Left ventricle myocardium superior (tissue), 1 donor: ENCODE data around the gene ING1. TPM values are rescaled to one million over a fixed set of nuclear protein-coding genes. Genes with fewer than 3 reads are reported as not detected.
A peak's percentile ranks its signal among the peaks of the same experiment; 100 is the strongest.
"Not testable (repeated sequence)": the region's sequence is repeated elsewhere in the genome, so short reads cannot be mapped to it uniquely, and the experiment has no call there.

Source experiments
- ATAC-seq: fragments of 200-7000 bp; cut with Tn5 transposase; one replicate; pipeline ENCODE4 v1.9.1; 2020; ENCODE audit warnings: mild to moderate bottlenecking, moderate library complexity
- DNase-seq: peaks from one replicate; pipeline ENCODE4 v3.0.0-alpha.2; 2020
- intact Hi-C: fragments of 100-400 bp; cut with micrococcal nuclease; formaldehyde crosslinking; loops from one replicate; pipeline ENCODE4 v1.11.0; 2022
- total RNA-seq: library from RNA; stranded (reverse); fragmentation: NEBNext Ultra II Directional; extraction: Animal tissue kit (Norgen Biotek cat#: 25700); gene quantifications from one replicate; pipeline ENCODE4 v1.2.1, GENCODE V29; 2021
- donor health status: DM: no; HTN: yes; CAD: no; lungs with severe emphysema.

The ING1 gene
- total RNA-seq, 1 donor from 2014 or later, result 7.7 TPM

GRCh38 chr13:110689041-110689440 lies 24.5 kb upstream of the ING1 start:
- intact Hi-C loops, result no loop called here

GRCh38 chr13:110689711-110690110 lies 23.8 kb upstream of the ING1 start:
- ATAC-seq (no peak), DNase-seq (no peak)
- intact Hi-C loops, result no loop called here

More at GRCh38 chr13:110689041-110689440, 24.5 kb upstream of the ING1 start:
- no peak for DNase-seq
- no peak for ATAC-seq

- no peak for DNase-seq
- ATAC-seq, result no peak
- intact Hi-C loops, result no loop called here
Observed at GRCh38 chr13:110690516-110690915, 23.0 kb upstream of the ING1 start.

GRCh38 chr13:110695774-110696173 lies 17.7 kb upstream of the ING1 start:
- DNase-seq, intact Hi-C loops, ATAC-seq: not testable (repeated sequence)

- intact Hi-C loops, result no loop called here
- no peak for ATAC-seq
Observed at GRCh38 chr13:110696776-110697175, 16.7 kb upstream of the ING1 start.

GRCh38 chr13:110697842-110698241 lies 15.7 kb upstream of the ING1 start:
- intact Hi-C loops, result no loop called here
- no peak for DNase-seq
- no peak for ATAC-seq

More at GRCh38 chr13:110696776-110697175, 16.7 kb upstream of the ING1 start:
- no peak for DNase-seq

GRCh38 chr13:110698689-110699088 lies 14.8 kb upstream of the ING1 start:
- intact Hi-C loops, result no loop called here
- ATAC-seq (no peak), DNase-seq (no peak)

GRCh38 chr13:110699148-110700145 lies 14.1 kb upstream of the ING1 start:
- DNase-seq, result no peak
- intact Hi-C loops, result no loop called here
- no peak for ATAC-seq

- intact Hi-C loops, result no loop called here
- no peak for DNase-seq
- no peak for ATAC-seq
Observed at GRCh38 chr13:110700186-110700585, 13.3 kb upstream of the ING1 start.

- DNase-seq (no peak), ATAC-seq (no peak)
- intact Hi-C loops, result no loop called here
Observed at GRCh38 chr13:110700641-110701040, 12.9 kb upstream of the ING1 start.

- intact Hi-C loops, ATAC-seq, DNase-seq: not testable (repeated sequence)
Observed at GRCh38 chr13:110701061-110701460, 12.4 kb upstream of the ING1 start.

GRCh38 chr13:110702089-110702488 lies 11.4 kb upstream of the ING1 start:
- ATAC-seq, result no peak
- no peak for DNase-seq
- intact Hi-C loops, result no loop called here

GRCh38 chr13:110702591-110703526 lies 10.6 kb upstream of the ING1 start:
- ATAC-seq, result no peak
- no peak for DNase-seq
- intact Hi-C loops, result no loop called here

GRCh38 chr13:110705356-110705825 lies 8.1 kb upstream of the ING1 start:
- ATAC-seq (no peak), DNase-seq (no peak)
- intact Hi-C loops, result no loop called here

GRCh38 chr13:110705826-110706569 lies 7.5 kb upstream of the ING1 start, which contains the start of gene CARS2:
Gene CARS2 (minus strand): TSS chr13:110706116. CDS start chr13:110706093, 23 bp downstream.
- ATAC-seq (peak; percentile 99), DNase-seq (peak; percentile 97)
- intact Hi-C loops, result no loop called here

GRCh38 chr13:110706570-110707372 lies 6.7 kb upstream of the ING1 start:
- intact Hi-C loops, result no loop called here
- ATAC-seq (no peak), DNase-seq (no peak)

- ATAC-seq, result peak; percentile 68
- DNase-seq, result peak; percentile 94
- intact Hi-C loops, result no loop called here
Observed at GRCh38 chr13:110712081-110712848, 1.2 kb upstream of the ING1 start.
